Fibroblast of skin of abdomen (primary cell): ENCODE measurements around the gene NUP188.
"Not testable (repeated sequence)": the region's sequence is repeated elsewhere in the genome, so short reads cannot be mapped to it uniquely, and the experiment has no call there.

Experiments
- DNase-seq: peaks from one replicate; pipeline ENCODE4 v3.0.0-alpha.2; 2013

Gene NUP188

GRCh38 chr9:128943832-128944620 is 3.5 kb upstream of the NUP188 start:
- no peak for DNase-seq

DNA sequence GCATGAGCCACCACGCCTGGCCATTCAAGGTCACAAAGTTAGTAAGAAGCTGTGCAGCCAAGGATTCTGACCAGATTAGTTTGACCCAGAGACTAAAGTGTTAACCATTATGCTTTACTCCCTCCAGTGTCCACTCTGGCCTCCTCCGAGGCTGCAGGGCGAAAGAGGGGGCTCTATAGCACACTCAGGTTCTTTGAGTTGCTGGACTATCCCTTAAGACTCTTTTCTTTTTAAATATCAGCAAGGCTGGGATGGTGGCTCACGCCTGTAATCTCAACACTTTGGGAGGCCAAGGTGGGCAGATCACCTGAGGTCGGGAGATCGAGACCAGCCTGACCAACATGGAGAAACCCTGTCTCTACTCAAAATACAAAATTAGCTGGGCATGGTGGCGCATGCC is 2.5 kb upstream of the NUP188 start:
- DNase-seq: not testable (repeated sequence)

- DNase-seq: no peak
Observed at GRCh38 chr9:128945798-128946501, 1.5 kb upstream of the NUP188 start.

- DNase-seq: peak; percentile 11
Observed at GRCh38 chr9:128946571-128947276, 775 bp upstream of the NUP188 start.

DNA sequence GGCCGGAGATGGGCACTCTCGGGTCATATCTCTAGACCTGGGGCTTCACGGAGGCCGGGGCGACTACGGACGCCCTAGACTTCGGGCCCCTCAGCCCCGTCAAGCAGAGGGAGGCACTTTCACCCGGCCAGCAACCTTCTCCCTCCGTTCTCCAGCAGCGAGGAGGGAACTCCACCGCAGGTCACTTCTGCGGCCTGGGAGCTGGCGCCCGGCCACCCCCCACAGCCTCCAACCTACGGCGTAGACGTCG is 297 bp upstream of the NUP188 start:
- DNase-seq: no peak

DNA sequence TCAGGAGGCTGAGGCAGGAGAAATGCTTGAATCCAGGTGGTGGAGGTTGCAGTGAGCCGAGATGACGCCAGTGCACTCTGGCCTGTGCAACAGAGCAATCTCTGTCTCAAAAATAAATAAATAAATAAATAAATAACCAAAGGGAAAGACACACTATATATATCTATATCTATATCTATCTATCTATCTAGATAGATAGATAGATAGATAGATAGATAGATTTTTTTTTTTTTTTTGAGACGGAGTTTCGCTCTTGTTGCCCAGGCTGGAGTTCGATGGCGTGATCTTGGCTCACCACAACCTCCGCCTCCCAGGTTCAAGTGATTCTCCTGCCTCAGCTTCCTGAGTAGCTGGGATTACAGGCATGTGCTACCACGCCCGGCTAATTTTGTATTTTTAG is 13.9 kb downstream of the NUP188 start:
- DNase-seq: not testable (repeated sequence)

- no peak for DNase-seq
Observed at GRCh38 chr9:128969491-128969890, 22.0 kb downstream of the NUP188 start.

DNA sequence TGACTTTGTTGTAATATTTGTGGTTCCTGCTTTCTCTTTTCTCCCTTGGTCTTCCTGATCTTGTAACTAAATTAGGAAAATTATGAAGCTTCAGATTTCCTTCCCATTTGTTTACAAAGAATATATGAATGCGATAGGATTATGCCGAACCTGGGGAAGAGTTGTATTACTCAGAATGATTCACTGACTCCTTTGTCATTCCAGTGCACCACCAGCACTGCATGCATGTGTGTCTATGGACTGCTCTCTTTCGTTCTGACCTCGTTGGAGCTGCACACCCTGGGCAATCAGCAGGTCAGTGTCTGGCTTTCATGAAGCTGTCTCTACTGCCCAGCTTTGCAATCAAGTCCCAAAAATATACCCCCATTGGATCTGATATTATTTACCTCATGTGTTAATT is 25.5 kb downstream of the NUP188 start:
- DNase-seq: peak; percentile 50

GRCh38 chr9:128979111-128979510 is 31.6 kb downstream of the NUP188 start:
- DNase-seq: no peak

DNA sequence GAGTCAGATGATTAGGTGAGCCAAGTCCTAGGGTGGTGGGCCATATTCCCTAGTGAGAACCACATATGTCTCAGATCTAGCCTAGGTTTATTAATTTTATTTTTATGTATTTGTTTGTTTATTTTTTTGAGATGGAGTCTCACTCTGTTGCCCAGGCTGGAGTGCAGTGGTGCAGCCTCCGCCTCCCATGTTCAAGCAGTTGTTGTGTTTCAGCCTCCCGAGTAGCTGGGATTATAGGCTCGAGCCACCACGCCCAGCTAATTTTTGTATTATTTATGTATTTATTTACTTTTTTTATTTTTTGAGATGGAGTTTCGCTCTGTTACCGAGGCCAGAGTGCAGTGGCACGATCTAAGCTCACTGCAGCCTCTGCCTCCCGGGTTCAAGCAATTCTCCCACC is 36.0 kb downstream of the NUP188 start:
- no peak for DNase-seq

DNA sequence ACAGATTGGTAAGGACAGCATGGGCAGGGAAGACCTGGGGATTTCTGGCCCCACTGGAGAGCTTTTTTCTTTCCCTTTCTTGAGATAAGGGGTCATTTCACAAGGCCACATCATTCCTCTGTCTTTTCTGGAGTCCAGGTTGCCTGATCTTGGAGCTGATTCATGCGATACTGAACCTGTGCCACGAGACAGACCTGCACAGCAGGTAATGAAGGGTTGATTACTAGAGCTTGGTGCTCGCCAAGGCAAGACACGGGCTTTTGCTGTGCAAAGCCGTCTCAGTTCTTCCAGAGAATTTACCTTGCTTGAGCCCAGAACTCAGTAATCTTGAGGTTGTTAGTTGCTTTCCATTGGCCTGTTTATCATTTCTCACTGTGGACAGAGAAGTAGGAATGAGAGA is 39.2 kb downstream of the NUP188 start:
- no peak for DNase-seq

- peak; percentile 75 for DNase-seq
Observed at GRCh38 chr9:128987805-128988204, 40.3 kb downstream of the NUP188 start.

GRCh38 chr9:128992995-128993394 is 45.5 kb downstream of the NUP188 start:
- DNase-seq: no peak

DNA sequence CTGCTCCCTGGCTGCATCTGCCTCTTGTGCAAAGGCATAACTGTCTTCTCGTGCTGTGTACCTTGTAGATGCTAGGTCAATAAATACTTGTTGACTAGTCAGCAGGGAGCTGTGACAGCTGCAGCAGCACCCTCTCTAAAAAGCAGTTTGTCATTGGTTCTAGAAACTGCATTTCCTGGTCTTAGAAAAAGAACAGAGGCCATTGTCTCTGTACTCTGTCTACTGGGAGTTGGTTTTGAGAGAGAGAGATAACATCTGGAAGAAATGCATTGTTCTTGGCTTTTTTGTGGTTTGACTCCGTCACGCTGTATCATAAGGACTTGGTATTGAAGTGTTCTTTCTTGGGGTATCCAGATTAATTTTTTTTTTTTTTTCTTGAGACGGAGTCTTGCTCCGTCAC is 48.3 kb downstream of the NUP188 start:
- DNase-seq: peak; percentile 57

- no peak for DNase-seq
Observed at GRCh38 chr9:128998462-128998861, 51.0 kb downstream of the NUP188 start.

DNA sequence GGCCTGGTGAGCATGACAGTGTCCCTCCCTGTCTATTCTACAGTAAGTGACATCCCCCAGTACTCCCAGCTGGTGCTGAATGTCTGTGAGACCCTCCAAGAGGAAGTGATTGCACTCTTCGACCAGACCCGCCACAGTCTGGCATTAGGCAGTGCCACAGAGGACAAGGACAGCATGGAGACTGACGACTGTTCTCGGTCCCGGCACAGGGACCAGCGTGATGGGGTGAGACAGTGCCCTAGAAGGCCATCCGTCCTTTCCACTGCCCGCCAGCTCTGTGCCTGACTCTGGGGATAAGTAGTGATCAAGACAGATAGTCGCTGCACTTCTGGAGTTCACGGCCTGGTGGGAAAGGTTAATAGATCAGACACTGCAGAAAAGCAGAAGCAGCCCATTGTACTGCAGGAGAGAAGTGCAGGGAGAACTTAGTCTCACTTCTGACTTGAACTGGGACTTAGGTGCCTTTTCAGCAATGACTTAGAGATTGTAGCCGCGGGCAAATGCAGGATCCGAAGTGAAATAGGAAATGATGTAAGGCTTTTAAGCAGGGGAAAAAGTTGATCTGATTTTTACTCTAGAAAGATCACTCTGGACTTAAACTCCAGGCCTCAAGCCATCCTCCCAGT is 52.2 kb downstream of the NUP188 start:
- DNase-seq: no peak

DNA sequence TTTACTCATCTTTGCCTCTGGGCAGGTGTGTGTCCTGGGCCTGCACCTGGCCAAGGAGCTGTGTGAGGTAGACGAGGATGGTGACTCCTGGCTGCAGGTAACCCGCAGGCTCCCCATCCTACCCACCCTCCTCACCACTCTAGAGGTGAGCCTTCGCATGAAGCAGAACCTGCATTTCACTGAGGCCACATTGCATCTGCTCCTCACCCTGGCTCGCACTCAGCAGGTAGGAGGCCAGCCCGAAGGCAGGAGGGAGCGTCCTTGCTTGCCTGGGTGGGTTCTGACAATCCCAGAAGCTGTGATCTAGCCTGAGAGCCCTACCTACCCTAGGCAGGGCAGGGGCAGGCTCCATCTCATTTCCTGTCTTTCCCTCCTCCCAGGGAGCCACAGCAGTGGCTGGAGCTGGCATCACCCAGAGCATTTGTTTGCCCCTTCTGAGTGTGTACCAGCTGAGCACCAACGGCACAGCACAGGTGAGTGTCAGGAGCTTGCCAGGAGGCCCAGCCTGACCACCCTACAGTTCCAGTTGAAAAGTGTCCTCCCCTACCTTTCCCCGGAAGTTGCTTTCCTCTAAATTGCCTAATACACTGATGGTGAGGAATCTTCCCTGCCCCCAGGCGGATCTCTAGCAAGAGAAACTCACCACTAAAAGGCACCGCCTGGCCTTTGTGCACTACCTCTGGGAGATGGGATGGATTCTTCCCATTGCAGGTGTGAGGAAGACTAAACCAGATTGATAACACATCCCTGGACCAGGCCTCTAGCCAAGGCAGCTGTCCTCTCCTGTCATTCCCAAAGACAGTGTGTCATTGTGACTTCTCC is 54.2 kb downstream of the NUP188 start:
- DNase-seq: no peak

DNA sequence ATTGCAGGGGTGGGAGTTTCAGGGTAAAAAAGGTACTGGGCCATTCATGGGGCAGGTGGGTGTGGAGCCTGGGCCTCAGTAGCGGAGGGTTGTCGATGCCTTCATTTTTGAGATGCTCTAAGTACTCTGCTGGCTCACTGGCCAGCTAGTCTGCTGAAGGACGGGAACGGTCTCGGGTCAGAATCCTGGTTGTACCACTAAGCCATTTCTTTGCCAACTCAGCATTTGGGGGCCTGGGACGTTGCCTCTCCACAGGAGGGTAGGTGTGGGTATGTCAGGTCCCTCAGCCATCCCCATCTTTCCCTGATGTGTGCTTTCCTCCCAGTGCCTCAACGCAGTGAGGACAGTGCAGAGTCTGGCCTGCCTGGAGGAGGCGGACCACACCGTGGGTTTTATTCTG is 55.5 kb downstream of the NUP188 start:
- no peak for DNase-seq

DNA sequence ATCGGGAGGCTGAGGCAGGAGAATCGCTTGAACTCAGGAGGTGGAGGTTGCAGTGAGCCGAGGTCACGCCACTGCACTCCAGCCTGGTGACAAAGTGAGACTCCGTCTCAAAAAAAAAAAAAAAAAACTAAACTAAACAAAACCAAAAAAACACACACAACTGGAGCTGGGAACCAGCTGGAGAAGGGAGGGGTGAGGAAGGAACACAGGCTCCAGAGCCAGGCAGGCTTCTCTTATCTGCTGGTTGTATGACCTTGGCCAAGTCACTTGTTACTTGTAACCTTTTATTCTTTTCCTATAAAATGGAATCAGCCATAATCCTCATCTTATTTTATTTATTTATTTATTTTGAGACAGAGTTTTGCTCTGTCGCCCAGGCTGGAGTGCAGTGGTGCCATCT is 56.7 kb downstream of the NUP188 start:
- DNase-seq: not testable (repeated sequence)

- DNase-seq: no peak
Observed at GRCh38 chr9:129005336-129005997, 58.0 kb downstream of the NUP188 start.

- DNase-seq: peak; percentile 67
Observed at GRCh38 chr9:129006328-129007034, 59.0 kb downstream of the NUP188 start.
